Midbrain (tissue), 1 donor: ENCODE data around the gene TMEM141.
"Not testable (repeated sequence)": the region's sequence is repeated elsewhere in the genome, so short reads cannot be mapped to it uniquely, and the experiment has no call there.

Experiments used
- DNase-seq: peaks from one replicate; lab custom pipeline; 2025; lab: John Stamatoyannopoulos, UW

Gene TMEM141

GRCh38 chr9:136794281-136794999 is 3.3 kb downstream of the TMEM141 start:
- DNase-seq: no peak

- no peak for DNase-seq
These were observed 3.8 kb downstream of the TMEM141 start for GRCh38 chr9:136795000-136795348.

GRCh38 chr9:136796238-136796774 is 5.2 kb downstream of the TMEM141 start, which contains the start of gene CCDC183:
Gene CCDC183 (plus strand): TSS chr9:136796338. CDS start chr9:136796398, 60 bp downstream.
- no peak for DNase-seq

- not testable (repeated sequence) for DNase-seq
These were observed 5.7 kb downstream of the TMEM141 start for GRCh38 chr9:136796775-136797347.

- no peak for DNase-seq
These were observed 7.5 kb downstream of the TMEM141 start for GRCh38 chr9:136798708-136799078.

- no peak for DNase-seq
These were observed 8.1 kb downstream of the TMEM141 start for GRCh38 chr9:136799079-136799853.

GRCh38 chr9:136799854-136800657 is 8.9 kb downstream of the TMEM141 start:
- peak; percentile 34 for DNase-seq

GRCh38 chr9:136802321-136802720 is 11.2 kb downstream of the TMEM141 start:
- DNase-seq: no peak

- DNase-seq: not testable (repeated sequence)
These were observed 11.9 kb downstream of the TMEM141 start for GRCh38 chr9:136803009-136803550.

GRCh38 chr9:136803551-136804508 is 12.7 kb downstream of the TMEM141 start:
- DNase-seq: no peak

GRCh38 chr9:136804509-136805206 is 13.5 kb downstream of the TMEM141 start:
- no peak for DNase-seq

GRCh38 chr9:136805207-136805740 is 14.1 kb downstream of the TMEM141 start:
- DNase-seq: no peak

GRCh38 chr9:136806067-136806466 is 14.9 kb downstream of the TMEM141 start:
- no peak for DNase-seq

- DNase-seq: no peak
These were observed 15.6 kb downstream of the TMEM141 start for GRCh38 chr9:136806631-136807201.

GRCh38 chr9:136807281-136808074 is 16.3 kb downstream of the TMEM141 start, which contains the start of gene RABL6:
Gene RABL6 (plus strand): TSS chr9:136807948. CDS start chr9:136808197, 249 bp downstream.
- DNase-seq: peak; percentile 62

- peak; percentile 37 for DNase-seq
These were observed 17.1 kb downstream of the TMEM141 start for GRCh38 chr9:136808075-136808805.

- DNase-seq: no peak
These were observed 17.6 kb downstream of the TMEM141 start for GRCh38 chr9:136808806-136809158.
